Measurements from ENCODE around the gene UQCR10.
A peak's percentile ranks its signal among the peaks of the same experiment; 100 is the strongest.
"Not testable (repeated sequence)": the region's sequence is repeated elsewhere in the genome, so short reads cannot be mapped to it uniquely, and the experiment has no call there.

UQCR10 gene

GRCh38 chr22:29737251-29738117 is 29.7 kb upstream of the UQCR10 start:
- DNase-seq: no peak

GRCh38 chr22:29738118-29738815 is 28.9 kb upstream of the UQCR10 start:
- no peak for DNase-seq

GRCh38 chr22:29739346-29739875 is 27.8 kb upstream of the UQCR10 start:
- no peak for DNase-seq

- no peak for DNase-seq
Observed at GRCh38 chr22:29740216-29740615, 27.0 kb upstream of the UQCR10 start.

GRCh38 chr22:29741926-29742325 is 25.2 kb upstream of the UQCR10 start:
- DNase-seq: no peak

GRCh38 chr22:29742326-29742725 is 24.8 kb upstream of the UQCR10 start:
- no peak for DNase-seq

GRCh38 chr22:29744902-29745301 is 22.3 kb upstream of the UQCR10 start:
- no peak for DNase-seq

- no peak for DNase-seq
Observed at GRCh38 chr22:29747832-29748231, 19.3 kb upstream of the UQCR10 start.

GRCh38 chr22:29748248-29748893 is 18.8 kb upstream of the UQCR10 start:
- DNase-seq: no peak

GRCh38 chr22:29750029-29750428 is 17.1 kb upstream of the UQCR10 start:
- no peak for DNase-seq

- peak; percentile 22 for DNase-seq
Observed at GRCh38 chr22:29750559-29751538, 16.3 kb upstream of the UQCR10 start.

- DNase-seq: no peak
Observed at GRCh38 chr22:29751669-29752068, 15.5 kb upstream of the UQCR10 start.

- no peak for DNase-seq
Observed at GRCh38 chr22:29753808-29754657, 13.1 kb upstream of the UQCR10 start.

GRCh38 chr22:29754658-29755395 is 12.3 kb upstream of the UQCR10 start:
- DNase-seq: not testable (repeated sequence)

GRCh38 chr22:29755889-29756288 is 11.3 kb upstream of the UQCR10 start:
- DNase-seq: no peak

- no peak for DNase-seq
Observed at GRCh38 chr22:29756341-29756740, 10.8 kb upstream of the UQCR10 start.

GRCh38 chr22:29757096-29757495 is 10.1 kb upstream of the UQCR10 start:
- DNase-seq: no peak

- no peak for DNase-seq
Observed at GRCh38 chr22:29758068-29758622, 9.0 kb upstream of the UQCR10 start.

GRCh38 chr22:29758959-29759358 is 8.2 kb upstream of the UQCR10 start:
- DNase-seq: no peak

GRCh38 chr22:29762263-29762662 is 4.9 kb upstream of the UQCR10 start:
- DNase-seq: no peak
